ENCODE data around the gene IQCH.
"Not testable (repeated sequence)": the region's sequence is repeated elsewhere in the genome, so short reads cannot be mapped to it uniquely, and the experiment has no call there.

IQCH gene

DNA sequence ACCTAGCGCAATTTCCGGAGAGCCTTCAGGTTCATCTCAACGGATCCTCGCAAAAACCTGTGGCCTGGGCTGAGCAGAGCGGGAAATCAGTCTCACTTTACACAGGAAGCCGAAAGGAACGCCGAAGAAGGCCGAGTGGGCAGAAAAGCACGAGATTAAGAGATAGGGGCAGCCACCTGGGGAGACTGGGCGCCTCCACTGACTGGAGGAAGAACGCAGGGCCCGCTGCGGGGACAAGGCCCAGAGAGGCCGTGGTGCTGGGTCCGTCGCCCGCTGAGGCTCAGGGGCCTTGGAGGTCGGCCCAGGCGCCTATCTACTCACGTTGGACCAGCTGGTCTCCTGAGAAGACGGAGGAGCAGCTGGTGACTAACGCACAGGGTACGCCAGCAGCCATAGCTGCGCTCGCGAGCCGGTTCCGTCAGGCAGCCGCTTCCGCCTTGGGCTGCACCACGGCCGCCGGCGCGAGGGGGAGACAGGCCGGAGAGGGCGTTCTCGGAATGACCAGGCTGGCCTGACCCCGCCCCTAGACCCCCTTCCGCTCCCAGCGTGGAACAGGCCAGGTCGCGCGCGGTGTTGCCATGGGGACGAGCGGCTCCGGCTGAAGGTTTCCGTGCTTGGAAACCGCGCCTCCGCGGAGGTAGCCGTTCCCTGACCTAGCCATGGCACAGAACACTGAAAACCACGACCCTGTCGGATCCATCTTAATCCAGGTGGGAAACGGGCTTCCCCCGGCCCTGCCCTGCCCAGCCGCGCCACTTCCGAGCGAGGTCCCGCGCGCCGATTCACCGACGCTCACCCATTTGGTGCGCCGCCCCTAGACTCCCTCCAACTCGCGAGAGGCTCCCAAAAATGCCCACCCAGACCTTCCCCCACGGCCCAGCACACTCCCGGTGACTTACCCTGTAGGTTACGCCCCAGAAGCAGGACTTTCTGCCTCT, at the start of gene IQCH, which contains the start of gene AAGAB:
IQCH (plus strand) TSS at position 549 of the 938 bp plus-strand sequence; CDS start at position 660, 111 bp downstream.
AAGAB (minus strand) TSS at position 424 of the 938 bp plus-strand sequence; CDS start at position 394, 30 bp downstream.
- peak; percentile 95 for DNase-seq

DNA sequence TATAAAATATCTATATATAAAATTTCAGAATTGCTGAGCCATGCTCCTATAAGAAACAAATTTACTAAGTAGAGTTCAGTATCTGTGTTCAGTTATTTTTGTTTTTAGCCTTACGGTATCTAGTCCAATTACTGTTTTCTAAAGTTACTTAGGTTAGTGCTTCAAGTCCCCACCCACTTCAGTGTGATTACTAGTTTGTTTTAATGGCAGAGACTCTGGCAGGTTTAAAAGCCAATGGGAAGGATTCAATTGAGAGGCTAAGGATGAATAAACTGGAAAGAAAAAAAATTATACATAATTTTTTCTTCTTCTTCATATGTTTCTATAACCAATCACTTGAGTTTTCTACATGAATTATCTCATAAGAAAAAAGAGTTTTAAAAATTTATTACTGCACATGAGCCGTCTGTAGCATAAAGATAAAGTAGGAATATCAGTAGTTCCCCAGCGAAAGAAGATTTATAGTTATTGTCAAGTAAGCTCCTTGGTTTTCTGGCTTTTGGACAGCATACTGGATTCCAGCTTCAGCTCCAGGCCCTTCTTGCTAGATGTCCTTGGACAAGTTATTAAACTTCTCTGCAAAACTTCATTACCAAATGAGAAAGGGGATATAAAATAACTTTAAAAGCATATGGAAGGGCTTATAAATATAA, 46.9 kb upstream of the IQCH start:
- no peak for DNase-seq

DNA sequence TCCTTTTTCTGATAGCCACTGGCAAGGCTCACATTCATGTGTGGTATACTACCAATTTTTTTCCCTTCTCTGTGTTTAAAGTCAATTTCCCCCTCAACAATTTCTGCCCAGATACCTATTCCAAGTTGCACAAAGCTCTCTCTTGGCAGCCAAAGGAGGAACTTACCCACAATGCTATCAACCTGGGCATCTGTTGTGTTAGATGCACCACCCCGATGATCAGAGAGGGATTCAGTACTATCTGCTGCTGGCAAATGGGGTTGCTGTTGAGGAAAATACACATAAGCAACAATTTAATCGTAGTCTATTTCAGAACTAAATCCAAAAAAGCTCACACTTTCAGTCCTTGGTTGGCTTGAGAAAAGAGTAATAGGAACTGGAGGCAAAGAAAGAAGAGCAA, 46.2 kb upstream of the IQCH start:
- no peak for DNase-seq

DNA sequence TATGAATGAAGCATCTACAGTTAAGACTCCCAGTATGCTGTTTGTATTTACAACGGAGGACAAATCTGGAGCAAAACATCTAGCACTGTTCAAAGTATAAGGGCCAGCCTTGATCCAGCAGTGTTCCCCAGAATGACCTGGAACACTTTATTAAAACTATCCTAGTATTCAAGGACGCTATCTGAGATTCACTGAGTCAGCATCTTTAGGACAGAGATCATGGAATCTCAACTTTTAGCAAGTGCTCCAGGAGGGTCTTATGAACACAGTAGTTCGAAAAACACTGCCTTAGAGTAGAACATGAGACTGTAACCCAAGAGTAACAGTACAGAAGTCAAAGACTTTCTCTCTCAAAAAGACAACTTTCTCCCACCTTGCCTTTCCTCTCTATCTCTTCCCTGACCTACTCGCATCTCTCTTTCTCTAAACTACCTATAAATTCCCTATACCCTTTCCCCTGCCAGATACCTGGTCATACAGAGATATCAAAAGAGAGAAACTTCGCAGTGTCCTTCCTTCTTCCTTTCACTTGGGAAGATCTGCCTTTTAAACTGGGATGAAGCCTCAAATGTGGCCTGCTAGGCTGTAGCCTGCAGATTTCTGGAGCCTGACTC, 43.9 kb upstream of the IQCH start:
- no peak for DNase-seq

- no peak for DNase-seq
Measured at GRCh38 chr15:67212684-67213367, 41.8 kb upstream of the IQCH start.

- DNase-seq: no peak
Measured at GRCh38 chr15:67215102-67215501, 39.5 kb upstream of the IQCH start.

DNA sequence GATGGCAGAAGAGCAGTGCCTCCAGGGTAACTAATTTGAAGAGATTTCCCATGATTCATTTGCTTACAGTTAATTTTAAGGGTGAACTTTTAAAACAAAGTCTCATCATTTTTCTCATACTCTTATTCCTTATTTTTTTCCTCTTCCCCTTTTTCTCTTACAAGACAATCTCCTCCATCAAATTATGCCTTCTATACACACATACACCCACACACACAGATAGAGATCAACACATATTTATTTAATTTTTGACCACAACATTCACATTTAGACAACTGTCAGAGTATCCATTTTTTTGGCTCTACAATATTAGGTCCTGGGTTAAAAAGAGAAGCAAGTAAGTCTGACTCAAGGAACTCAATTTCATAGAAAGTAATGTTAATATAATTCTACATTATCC, 37.7 kb upstream of the IQCH start:
- no peak for DNase-seq

DNA sequence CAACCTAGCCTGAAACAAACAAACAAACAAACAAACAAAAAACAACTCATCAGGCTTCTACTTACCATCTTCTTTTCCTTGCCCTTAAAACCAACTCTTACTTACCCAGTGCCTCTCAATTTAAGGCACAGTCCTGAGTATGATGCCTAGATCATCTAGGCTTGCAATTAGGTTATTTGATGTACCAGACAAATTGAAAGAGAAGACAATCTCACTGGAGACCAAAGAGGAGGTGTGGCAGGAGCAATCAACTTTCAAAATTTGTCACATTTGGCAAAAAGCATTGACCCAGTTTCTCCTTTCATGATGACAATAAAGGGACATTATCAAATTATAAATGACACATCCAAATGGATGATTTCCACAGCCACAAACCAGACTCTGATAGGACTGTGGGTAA, 36.2 kb upstream of the IQCH start:
- no peak for DNase-seq

DNA sequence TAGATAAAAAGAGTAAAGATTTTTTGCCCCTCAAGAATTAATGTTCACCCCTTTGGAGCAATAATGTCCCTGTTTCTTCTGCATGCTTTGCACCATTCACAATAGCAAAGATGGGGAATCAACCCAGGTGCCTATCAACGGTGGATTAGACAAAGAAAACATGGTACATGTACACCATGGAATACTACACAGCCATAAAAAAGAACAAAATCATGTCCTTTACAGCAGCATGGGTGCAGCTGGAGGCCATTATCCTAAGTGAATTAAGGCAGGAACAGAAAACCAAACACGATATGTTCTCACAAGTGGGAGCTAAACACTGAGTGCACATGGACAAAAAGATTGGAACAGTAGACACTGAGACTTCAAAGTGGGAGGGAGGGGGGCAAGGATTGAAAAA, 35.3 kb upstream of the IQCH start:
- no peak for DNase-seq

DNA sequence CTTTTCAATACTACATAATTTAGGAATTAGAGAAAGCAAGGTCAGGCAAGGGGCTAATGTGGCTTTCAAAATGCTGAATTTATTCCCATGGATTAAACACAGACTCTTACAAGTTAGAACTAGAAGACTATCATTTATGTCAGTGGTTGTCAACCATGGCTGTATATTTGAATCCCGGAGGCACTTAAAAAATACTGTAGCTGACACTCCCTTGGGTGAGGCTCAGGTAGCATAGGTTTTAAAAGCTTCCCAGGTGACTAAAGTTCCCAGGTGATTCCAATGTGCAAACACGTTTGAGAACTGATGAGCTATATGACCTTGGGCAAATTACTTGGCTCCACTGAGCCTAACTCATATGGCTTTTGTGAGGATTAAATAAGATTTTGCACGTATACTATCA, 29.7 kb upstream of the IQCH start:
- DNase-seq: no peak

DNA sequence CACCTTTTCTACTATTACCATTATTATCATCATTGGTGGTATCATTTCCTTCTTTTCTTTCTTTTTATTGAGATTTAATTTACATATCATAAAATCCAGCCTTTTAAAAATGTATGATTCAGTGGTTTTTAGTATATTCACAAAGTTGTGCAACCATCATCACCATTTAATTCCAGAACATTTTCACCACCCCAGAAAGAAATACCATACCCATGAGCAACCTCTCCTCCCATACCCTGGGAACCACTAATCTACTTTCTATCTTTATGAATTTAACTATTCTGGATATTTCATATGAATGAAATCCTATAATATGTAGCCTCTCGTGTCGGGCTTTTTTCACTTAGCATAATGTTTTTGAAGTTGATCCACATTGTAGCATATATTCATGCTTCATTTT, 29.2 kb upstream of the IQCH start:
- DNase-seq: no peak

- no peak for DNase-seq
Measured at GRCh38 chr15:67227431-67227830, 27.2 kb upstream of the IQCH start.

- no peak for DNase-seq
Measured at GRCh38 chr15:67227846-67228245, 26.7 kb upstream of the IQCH start.

DNA sequence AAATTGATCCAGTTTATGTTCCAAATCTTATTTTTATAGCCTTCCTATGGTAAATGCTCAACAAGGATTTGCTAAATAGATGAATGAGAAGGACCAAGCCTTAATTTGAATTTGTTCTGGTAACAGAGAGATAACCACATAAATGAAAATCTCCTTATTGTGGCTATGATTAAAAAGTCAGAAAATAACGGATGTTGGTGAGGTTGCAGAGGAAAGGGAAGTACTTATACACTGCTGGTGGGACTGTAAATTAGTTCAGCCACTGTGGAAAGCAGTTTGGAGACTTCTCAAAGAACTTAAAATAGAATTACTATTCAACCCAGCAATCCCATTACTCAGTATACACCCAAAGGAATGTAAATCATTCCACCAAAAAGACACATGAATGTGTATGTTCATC, 26.3 kb upstream of the IQCH start:
- DNase-seq: no peak

- DNase-seq: no peak
Measured at GRCh38 chr15:67230504-67230903, 24.1 kb upstream of the IQCH start.

DNA sequence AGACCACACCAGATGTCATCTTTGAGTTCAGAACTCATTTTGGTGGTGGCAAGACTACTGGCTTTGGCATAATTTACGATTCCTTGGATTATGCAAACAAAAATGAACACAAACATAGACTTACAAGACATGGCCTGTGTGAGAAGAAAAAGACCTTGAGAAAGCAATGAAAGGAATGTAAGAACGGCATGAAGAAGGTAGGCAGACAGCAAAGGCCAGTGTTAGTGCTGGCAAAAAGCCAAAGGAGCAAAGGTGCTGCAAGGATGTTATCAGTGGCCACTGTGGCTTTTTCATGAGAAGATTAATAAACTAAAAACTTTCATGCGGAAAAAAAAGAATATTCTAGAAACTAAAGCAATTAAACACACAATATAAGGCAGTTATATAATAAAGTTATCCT, 22.0 kb upstream of the IQCH start:
- DNase-seq: no peak

DNA sequence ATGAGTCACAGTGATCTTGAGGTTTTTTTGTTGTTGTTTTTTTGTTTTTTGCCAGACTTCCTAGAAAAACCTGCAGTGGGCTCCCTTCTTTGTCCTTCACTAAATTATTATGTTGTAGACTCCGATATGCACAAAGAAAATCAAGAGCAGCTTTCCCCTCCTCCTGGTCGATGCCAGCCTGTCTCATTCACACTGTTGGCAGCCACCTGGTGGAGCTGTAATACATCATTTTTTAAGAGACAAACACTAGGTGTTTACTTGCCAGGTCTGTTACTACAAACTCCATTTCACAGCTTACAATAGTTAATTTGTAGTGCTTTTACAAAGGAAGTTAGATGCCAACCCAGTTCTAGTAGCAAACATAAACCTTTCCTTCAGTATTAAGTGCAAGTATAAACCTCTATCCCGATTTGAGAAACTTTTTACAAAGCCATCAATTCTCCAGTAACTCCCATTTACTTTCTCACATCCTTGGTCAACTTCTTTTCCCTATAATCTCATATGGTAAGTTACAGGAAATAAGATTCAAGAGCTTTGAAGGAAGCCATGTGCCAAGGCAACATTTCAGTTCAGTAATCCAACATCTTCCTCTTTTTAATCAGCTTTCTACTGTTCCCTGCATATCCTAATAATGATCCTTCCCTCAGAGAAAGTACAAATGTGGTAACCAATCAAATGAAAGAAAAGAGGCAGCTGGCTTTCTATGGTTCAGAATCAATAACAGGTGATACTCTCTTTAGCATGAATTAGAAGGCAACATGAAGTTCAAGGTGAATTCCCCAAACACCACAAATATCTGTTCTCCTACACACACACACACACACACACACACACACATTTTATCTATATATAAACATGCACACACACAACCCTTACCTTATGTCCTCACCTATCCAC, 14.1 kb upstream of the IQCH start:
- no peak for DNase-seq

DNA sequence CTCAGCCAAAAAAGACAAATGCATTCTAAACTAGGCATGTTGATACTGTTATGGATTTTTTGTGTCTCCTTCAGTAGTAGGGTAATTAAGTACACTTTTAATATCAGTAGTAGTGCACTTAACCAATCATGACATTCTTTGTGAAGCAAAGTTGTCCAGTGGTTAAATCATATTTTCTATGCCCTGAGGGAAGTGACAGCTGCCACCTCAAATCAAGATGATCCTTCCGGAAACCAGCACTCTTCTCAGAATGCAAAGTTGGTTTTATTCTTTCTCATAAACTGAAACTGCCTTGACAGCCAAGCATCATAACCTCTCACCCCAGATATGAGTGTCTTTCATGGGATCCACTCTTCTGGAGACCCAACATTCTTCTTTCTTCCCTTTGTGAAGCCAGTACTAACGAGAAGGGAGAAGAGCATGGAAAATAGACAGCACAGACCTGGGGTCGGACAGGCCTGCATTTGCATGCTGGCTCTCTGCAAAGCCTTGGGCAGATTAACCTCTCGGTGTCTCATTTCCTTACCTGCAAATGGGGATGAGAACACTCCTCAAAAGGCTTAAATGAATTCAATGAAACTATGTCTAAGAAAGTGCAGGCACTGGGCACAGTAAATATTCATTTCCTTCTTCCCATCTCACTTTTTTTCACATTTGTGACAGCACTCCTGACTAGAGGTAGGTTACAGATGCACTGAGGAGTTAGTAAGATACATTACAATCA, 13.3 kb upstream of the IQCH start:
- DNase-seq: no peak

- DNase-seq: no peak
Measured at GRCh38 chr15:67242708-67243111, 11.9 kb upstream of the IQCH start.

DNA sequence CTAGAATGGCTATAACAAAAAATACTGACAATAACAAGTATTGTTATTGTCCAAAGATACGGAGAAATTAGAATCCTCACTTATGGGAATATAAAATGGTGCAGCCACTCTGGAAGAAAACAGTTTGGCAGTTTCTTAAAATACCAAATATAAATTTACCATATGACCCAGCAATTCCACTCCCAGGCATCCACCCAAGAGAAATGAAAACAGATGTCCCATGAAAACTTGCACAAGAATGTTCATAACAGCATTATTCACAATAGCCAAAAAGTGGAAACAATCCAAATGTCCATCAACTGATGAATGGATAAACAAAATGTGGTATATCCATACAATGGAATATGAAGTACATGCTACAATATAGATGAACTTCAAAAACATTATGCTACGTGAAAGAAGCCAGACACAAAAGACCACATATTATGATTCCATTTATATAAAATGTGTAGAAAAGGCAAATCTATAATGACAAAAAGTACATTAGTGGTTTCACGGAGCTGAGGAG, 9.6 kb upstream of the IQCH start:
- no peak for DNase-seq

- not testable (repeated sequence) for DNase-seq
Measured at GRCh38 chr15:67246606-67247005, 8.0 kb upstream of the IQCH start.

Data from stimulated activated CD4-positive, alpha-beta T cell treated with anti-CD3 and anti-CD28 coated beads, Interleukin-12 subunit alpha, Interleukin-12 subunit beta, amount 100 ng/mL, for 4 hours (primary cell).